ENCODE data around the gene PPAT.
"Not testable (repeated sequence)": the region's sequence is repeated elsewhere in the genome, so short reads cannot be mapped to it uniquely, and the experiment has no call there.

Gene PPAT

GRCh38 chr4:56374956-56375355, 60.5 kb downstream of the PPAT start:
- DNase-seq: no peak

- DNase-seq: no peak
Observed at GRCh38 chr4:56372774-56373173, 62.6 kb downstream of the PPAT start.

- no peak for DNase-seq
Observed at GRCh38 chr4:56371426-56372220, 63.8 kb downstream of the PPAT start.

- DNase-seq: no peak
Observed at GRCh38 chr4:56370377-56370776, 65.0 kb downstream of the PPAT start.

GRCh38 chr4:56362981-56363380, 72.4 kb downstream of the PPAT start:
- DNase-seq: not testable (repeated sequence)

- DNase-seq: no peak
Observed at GRCh38 chr4:56360071-56360470, 75.3 kb downstream of the PPAT start.

- DNase-seq: no peak
Observed at GRCh38 chr4:56356650-56357049, 78.8 kb downstream of the PPAT start.

GRCh38 chr4:56348576-56348975, 86.8 kb downstream of the PPAT start:
- no peak for DNase-seq

GRCh38 chr4:56345458-56345857, 90.0 kb downstream of the PPAT start:
- no peak for DNase-seq

Measured in NCI-H1417 (cell line).